Activated CD4-positive, alpha-beta T cell treated with anti-CD3 and anti-CD28 coated beads, Interleukin-2, amount 10 ng/mL, durations not matched to agents 24 days and 14 days (primary cell): Measurements from ENCODE around the gene ARMCX5. TPM values are rescaled to one million over a fixed set of nuclear protein-coding genes. Genes with fewer than 3 reads are reported as not detected.
A peak's percentile ranks its signal among the peaks of the same experiment; 100 is the strongest.

Experiments
- DNase-seq: peaks from one replicate; pipeline ENCODE4 v3.0.0; 2022
- H3K27ac Mint-ChIP-seq: one replicate; pipeline ENCODE4 v1.8.0; 2022; ENCODE audit warnings: mild to moderate bottlenecking, mixed read lengths
- H3K27me3 Mint-ChIP-seq: one replicate; pipeline ENCODE4 v1.8.0; 2022; ENCODE audit warnings: mixed read lengths
- H3K36me3 Mint-ChIP-seq: one replicate; pipeline ENCODE4 v1.8.0; 2022; ENCODE audit warnings: low read depth, mild to moderate bottlenecking, mixed read lengths
- H3K4me1 Mint-ChIP-seq: one replicate; pipeline ENCODE4 v1.8.0; 2021; ENCODE audit warnings: mixed read lengths
- H3K4me3 Mint-ChIP-seq: one replicate; pipeline ENCODE4 v1.8.0; 2022; ENCODE audit warnings: mild to moderate bottlenecking, moderate library complexity, mixed read lengths
- H3K9me3 Mint-ChIP-seq: one replicate; pipeline ENCODE4 v1.8.0; 2021; ENCODE audit warnings: mixed read lengths
- intact Hi-C: fragments of 100-400 bp; cut with micrococcal nuclease; formaldehyde crosslinking; loops from one replicate; pipeline ENCODE4 v1.15.1; 2023
- total RNA-seq: library from RNA; stranded (reverse); gene quantifications from 2 replicates; pipeline ENCODE4 v1.2.3, GENCODE V29; 2022

Gene ARMCX5
- total RNA-seq, 1 donor from 2014 or later: 8.9 TPM

DNA sequence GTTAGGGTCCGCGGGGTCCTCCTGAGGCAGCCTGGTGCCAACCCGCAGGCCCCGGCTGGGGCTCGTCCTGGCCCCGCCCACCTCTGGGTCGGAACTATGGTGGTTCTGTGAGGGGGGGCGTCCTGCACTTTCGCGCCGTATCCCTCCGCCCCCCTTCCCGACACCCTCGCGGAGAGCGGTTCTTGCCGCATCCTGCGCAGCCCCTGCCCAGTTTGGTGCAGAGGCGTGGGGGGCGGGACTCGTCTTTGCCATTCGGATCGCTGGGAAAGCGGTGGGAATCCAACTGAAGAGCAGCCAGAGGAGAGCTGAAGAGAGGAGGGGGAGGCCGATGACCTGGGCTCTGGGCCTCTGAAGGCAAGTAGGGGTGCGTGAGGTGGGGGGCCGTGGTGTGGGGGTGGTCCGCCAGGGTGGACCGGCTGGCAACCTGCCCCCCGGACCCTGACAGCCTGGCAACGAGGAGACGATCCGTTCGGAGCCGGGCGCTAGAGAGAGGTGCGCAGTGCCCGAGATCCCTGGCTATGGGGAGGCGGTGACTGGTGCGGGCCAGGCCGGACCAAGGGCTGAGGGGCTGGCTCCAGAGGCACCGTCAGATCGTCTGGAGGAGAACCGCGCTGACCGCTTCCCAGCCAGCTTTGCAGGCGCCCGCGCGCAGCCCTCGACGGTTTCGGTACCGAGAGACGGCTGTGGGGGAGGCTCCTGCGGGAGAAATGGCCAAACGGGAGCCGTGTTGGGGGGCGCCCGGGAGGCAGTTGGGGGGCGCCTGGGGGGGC lies 52.1 kb downstream of the ARMCX5 start, which contains the start of gene GPRASP1:
Gene GPRASP1, plus strand, starts transcription at position 242 of the 770 bp plus-strand sequence. CDS start 2,431 bp downstream, outside the sequence.
- no peaks in the 10 kb centered on the region for H3K36me3 Mint-ChIP-seq

DNA sequence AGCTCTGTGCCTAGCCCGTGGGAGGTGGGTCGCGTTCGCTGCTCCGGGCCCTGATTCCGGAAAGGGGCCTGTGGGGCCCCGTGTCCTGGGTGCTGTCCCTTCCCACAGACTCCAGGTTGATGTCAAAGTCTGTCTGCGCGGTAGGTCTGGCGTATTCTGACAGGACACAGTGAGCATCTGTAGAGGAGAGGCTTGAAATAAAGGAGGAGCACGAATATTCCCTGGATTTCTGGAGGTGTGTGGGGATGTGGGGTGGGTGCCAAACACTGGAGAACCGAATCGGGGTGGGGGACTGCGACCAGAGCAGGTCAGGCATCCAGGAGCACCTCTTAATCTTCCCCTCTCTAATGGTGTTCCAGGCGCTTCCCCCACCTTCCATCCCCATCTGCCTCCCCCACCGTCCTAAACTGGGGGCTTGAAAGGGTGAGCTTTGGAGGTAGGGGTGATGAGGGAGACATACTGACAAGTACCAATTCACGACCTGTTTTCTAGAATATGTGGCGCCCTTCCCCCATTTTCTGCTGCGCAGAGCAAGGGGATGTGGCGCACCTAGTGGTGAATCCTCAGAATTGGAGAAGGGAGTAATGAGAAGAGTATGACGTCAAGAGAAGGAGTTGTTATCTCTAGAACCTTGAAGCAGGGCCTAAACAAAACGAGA lies 52.8 kb downstream of the ARMCX5 start:
- peak overlapping the region; percentile 85 for H3K4me3 Mint-ChIP-seq
- peak; percentile 79 for DNase-seq
- intact Hi-C loops: loop anchor here (5.0 kb wide), 1 partner anchor 70 kb away; the partner anchor contains the start of gene GPRASP3
- H3K27ac Mint-ChIP-seq: no peak overlapping the region
- H3K36me3 Mint-ChIP-seq: no peaks in the 10 kb centered on the region
- H3K4me1 Mint-ChIP-seq: peaks cover 9% of the 10 kb centered on the region
- H3K9me3 Mint-ChIP-seq: no peaks in the 10 kb centered on the region
- H3K27me3 Mint-ChIP-seq: peaks cover 10% of the 10 kb centered on the region

More for the DNA sequence above, 52.1 kb downstream of the ARMCX5 start, which contains the start of gene GPRASP1:
- DNase-seq: peak; percentile 64
- Mint-ChIP-seq H3K27me3 (peaks cover 10% of the 10 kb centered on the region), H3K27ac (no peak within 1 kb of the TSS), H3K4me1 (peaks cover 9% of the 10 kb centered on the region), H3K9me3 (no peaks in the 10 kb centered on the region), H3K4me3 (peak within 1 kb of the TSS; percentile 85)
- intact Hi-C loops: loop anchor here (5.0 kb wide), 1 partner anchor 71 kb away; the partner anchor contains the start of gene GPRASP3

Other genes starting within 250 kb of the ARMCX5 start
- not detected in 2 replicates for gene NXF2B, start 159.5 kb upstream of the ARMCX5 start, total RNA-seq
- not detected in 2 replicates for gene TCP11X2, start 127.7 kb upstream of the ARMCX5 start, total RNA-seq
- 0.31 TPM in 1 of 2 replicates, not detected in the other for gene TMSB15A, start 82.8 kb upstream of the ARMCX5 start, total RNA-seq
- gene GPRASP1, start 52.0 kb downstream of the ARMCX5 start, total RNA-seq: 0.43 and 0.96 TPM in 2 replicates
- 0.14 and 0.16 TPM in 2 replicates for gene GPRASP2, start 112.9 kb downstream of the ARMCX5 start, total RNA-seq
- gene GPRASP3, start 121.2 kb downstream of the ARMCX5 start, total RNA-seq: 0.56 and 1.7 TPM in 2 replicates